ENCODE data around the gene CARD19.

CARD19 gene

DNA sequence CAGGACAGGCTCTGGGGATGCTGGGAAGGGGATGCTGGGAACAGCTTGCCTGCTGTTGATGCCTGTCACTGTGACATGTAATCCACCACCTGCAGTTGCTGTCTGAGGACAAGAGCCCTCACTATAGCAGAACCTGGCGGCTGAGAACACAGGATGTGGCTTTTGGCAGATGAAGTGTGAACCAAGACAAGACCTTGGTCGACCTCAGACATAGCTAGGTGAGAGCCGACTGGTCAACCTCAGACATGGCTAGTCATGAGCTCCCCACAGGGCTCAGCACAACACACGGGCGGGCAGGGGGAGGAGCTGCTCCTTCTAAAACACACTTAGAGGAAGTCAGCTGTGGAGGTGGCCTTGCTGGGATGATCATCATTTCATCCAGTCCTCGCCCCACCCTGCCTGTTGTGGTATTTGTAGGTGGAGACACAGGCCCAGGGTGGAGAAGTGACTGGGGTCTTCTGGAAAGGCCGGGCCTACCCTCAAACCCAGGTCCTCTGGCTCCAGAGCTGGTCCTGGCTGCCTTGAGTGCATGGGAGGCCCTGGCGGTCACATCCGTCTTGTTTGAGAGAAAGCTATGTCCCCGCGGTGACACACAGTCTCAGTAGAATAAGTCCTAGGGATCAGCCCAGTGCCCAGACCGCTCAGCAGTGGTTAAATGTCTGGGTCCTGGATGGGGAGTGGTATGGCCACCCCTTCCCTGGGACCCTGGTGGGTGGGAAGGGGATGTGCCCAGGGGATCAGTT, 31.5 kb upstream of the CARD19 start:
- DNase-seq (ENCODE audit: low read depth) = peak; percentile 67

- DNase-seq (ENCODE audit: low read depth) = no peak
Observed at GRCh38 chr9:93065135-93065720, 30.8 kb upstream of the CARD19 start.

DNA sequence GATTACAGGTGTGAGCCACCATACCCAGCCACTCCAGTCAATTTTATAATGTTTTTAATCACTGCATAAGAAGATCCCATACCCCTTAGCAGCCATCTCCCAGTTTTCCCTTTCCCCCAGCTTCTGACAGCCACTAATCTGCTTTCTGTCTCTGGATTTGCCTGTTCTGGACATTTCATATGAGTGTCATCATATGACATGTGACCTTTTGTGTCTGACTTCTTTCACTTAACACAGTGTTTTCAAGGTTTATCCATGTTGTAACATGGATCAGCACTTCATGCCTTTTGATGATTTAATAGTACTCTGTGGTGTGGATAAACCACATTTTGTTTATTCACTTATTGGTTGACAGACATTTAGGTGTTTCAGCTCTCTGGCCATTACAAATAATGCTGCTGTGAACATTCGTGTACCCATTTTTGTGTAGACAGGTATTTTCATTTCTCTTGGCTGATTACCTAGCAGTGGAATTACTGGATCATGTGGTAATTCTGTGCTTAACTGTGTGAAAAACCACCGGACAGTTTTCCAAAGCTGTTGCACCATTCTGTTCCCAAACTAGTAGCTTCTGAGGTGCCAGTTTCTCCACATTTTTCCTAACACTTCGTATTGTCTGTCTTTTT, 28.9 kb upstream of the CARD19 start:
- DNase-seq (ENCODE audit: low read depth) = no peak

DNA sequence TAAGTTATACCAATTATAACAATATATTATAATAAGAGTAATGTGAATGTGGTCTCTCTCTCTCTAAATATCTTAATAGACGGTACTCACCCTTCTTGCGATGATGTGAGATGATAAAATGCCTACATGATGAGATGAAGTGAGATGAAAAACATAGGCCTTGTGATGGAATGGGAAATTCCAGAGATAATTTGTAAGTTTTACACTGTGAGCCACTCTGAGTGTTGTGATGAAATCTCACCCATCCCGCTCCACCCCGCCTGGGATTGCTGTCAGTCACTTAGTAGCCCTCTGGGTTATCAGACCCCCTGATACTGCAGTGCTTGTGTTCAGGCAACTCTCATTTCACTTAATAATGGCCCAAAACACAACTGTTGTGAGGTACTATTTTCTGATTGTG, 27.1 kb upstream of the CARD19 start:
- DNase-seq (ENCODE audit: low read depth) = no peak

DNA sequence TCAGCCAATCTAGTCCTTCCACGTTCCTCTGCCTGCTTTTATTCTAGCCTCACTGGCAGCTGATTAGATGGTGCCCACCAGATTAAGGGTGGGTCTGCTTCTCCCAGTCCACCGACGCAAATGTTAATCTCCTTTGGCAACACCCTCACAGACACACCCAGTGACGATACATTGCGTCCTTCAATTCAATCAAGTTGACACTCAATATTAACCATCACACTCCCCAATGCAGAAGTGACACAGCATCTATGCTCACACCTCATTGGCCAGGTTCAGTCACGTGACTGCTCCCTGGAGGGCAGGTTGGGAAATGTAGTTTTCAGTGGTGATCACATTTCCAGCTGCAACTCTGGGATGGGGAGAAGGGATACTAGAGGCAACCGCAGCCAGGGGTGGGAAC, 24.6 kb upstream of the CARD19 start:
- no peak for DNase-seq (ENCODE audit: low read depth)

- DNase-seq (ENCODE audit: low read depth) = no peak
Observed at GRCh38 chr9:93072383-93072795, 23.6 kb upstream of the CARD19 start.

DNA sequence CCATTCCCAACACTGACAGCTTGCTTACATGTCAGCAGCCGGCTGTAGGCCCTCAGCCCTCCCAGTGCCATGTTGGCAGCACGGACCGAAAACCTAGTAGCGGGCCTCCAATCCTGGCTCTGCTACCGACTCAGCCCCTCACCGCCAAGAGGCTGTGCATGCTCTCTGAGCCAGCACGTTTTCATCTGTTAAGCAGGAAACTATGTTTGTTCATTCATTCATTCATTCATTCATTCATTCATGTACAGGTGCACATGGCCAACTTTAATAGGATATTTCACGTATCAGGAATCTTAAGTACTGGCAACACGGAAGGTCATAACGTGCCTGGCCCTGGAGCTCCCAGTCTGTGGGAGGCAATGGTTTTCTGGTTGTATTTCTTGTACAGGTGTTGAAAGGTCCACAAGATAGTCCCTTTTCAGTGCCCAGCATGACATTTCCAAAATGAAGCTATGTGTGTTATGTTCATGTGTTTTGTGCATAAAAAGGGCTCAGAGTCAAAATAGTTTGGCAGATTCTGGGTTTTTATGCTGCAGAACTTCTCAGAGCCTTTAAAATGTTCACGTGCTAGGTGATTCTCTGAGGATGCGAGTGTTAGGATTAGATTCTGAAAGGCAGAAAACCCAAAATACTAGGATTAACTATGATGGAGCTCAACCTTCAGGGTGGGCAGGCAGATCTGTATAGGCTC, 19.8 kb upstream of the CARD19 start:
- DNase-seq (ENCODE audit: low read depth) = no peak

DNA sequence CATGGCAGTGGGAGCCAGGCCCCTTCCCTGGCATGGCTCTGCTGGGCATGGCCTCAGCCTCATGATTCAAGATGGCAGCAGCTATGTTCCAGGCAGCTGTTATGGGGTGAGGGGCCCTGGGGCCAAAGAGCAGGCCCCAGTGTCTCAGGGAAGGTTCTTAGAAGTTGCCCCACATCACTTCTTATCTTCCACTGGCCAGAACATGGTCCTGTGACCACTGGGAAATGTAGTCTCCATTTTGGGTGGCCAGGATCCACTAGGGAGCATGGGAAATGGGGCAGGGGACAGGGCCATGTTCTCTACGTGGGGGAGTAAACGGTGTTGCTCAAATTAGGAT, 19.3 kb upstream of the CARD19 start:
- no peak for DNase-seq (ENCODE audit: low read depth)

DNA sequence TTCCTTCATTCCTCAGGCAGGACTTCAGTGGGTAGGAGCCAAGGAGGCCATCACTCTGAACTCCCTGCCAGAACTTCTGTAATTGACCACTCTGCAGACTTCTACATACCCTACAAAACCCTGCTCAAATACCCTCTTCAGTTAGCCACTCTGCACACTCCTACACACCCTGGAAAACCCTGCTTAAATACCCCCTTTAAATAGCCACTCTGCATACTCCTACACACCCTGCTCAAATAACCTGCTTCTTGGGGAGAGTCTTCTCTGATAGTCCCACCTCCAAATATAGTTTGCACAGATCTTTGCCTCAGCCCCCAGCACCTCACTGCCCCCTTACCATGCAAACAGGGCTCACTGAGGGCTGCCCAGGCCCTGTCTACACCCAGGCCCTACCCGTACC, 18.6 kb upstream of the CARD19 start:
- DNase-seq (ENCODE audit: low read depth) = no peak

GRCh38 chr9:93077811-93078210, 18.2 kb upstream of the CARD19 start:
- DNase-seq (ENCODE audit: low read depth) = no peak

- no peak for DNase-seq (ENCODE audit: low read depth)
Observed at GRCh38 chr9:93079371-93079770, 16.6 kb upstream of the CARD19 start.

GRCh38 chr9:93080406-93080805, 15.6 kb upstream of the CARD19 start:
- DNase-seq (ENCODE audit: low read depth) = no peak

GRCh38 chr9:93081081-93081529, 14.9 kb upstream of the CARD19 start:
- no peak for DNase-seq (ENCODE audit: low read depth)

DNA sequence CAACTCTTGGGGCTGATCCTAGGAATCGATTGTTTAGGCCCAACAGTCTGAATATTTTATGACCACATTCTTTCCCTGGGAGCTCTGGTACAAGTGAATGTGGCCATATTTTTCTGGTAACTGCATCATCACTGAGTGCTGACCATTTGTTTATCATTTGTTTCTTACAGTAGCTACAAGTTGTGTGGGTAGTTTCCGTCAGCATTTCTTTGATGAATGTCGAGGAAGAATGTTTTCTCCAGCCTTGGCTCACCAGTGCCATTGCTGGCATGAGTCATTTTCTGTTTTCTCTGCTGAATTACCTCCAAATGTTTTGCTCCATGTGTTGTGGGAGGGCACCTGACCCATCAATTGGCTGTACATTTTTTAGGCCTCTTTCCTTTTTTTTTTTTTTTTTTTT, 14.1 kb upstream of the CARD19 start:
- no peak for DNase-seq (ENCODE audit: low read depth)

DNA sequence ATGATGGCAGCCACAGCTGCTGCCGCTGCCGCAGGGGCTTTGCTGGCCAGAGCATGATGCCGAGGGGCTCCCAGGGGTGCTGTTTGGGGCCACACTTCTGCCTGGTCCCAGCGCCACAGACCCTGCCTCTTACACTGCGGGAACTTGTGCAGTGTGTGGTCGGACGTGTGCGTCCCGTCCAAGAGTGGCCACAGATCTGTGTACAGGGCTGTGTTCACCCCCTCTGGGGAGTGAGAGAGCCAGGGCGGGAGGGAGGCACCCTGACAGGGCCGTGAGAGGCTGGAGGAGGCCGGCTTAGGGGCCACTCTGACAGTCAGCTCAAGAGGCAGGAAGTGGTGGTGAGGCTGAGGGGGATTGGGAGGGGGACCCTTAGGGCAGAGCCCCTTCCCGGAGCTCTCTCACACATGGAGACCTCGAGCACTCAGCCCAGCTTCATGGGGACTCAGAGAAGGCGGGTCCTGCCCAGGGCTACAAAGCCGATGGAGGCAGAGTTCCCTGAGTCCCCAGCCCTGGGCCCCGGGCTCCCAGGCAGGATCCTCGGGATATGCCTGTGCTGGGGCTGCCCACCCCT, 13.1 kb upstream of the CARD19 start:
- no peak for DNase-seq (ENCODE audit: low read depth)

DNA sequence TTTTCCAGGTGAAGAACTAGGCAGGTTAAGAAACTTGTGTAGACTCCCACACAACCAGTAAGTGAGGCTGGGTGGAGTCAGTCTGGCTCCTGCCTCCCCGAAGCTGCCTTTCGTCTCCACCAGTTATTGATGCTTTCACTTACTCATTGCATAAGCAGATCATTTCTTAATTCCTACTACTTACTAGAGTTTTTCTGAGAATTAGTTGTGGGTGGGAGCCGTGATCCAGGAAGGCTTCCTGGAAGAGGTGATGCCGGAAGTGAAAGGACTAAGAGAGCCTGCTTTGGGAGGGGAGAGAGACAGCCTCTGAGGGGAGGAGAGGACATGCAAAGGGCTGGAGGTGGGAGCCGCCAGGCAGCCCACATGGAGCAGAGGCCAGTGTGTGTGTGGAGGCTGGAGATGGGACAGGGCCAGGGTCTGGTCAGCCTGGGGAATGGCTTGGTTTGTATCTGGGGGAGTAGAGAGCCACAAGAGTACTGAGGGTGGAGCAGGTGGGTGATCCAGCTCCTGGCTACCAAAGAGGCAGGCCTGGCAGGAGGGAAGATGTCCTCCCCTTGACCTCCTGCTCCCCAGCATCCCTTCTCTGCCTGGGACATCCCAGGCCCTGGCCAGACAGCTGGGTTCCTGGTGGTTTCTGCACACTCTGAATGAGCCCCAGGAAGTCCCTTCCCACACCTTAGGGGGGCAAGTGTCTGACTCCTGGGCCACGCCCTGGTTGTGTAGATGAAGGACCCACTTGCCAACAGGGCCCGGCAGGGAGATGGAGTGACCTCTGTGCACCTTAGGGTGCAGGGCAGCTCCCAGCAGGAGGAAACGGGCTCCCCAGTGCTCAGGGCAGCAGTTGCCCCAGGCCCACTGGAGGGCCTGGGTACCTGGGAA, 12.2 kb upstream of the CARD19 start:
- no peak for DNase-seq (ENCODE audit: low read depth)

- no peak for DNase-seq (ENCODE audit: low read depth)
Observed at GRCh38 chr9:93084471-93084881, 11.5 kb upstream of the CARD19 start.

- no peak for DNase-seq (ENCODE audit: low read depth)
Observed at GRCh38 chr9:93085676-93086075, 10.3 kb upstream of the CARD19 start.

DNA sequence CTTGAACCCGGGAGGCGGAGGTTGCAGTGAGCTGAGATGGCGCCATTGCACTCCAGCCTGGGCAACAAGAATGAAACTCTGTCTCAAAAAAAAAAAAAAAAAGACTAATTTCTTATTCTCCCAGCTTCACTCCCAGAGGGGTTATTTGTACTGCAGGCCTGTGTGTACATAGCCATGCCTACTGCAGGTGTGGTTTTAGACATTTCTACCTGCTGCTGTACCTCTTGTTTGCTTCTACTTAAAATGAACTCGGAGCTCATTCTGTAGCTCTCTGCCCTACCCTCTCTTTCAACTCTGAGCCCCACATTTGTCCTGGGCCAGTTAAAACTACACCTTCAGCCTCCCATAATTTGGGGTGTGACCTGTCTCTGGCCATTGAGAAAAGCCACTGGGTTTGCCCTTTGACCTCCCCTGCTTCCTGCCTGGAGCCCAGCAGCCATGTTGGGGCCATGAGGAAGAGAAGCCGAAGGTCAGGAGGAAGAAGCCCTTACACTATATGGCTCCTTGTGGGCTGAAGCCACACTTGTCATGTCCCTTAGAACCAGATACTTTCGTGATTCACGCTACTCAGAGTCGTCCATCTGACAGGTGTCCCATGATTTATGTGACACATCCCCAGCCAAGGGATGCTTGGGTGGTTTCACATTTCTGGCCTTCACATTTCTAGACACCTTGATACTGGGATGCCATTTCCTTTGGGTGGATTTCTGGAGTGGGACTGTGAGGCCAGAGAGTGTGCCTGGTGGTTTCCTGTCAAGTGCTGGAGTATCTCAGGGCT, 9.4 kb upstream of the CARD19 start:
- DNase-seq (ENCODE audit: low read depth) = no peak

DNA sequence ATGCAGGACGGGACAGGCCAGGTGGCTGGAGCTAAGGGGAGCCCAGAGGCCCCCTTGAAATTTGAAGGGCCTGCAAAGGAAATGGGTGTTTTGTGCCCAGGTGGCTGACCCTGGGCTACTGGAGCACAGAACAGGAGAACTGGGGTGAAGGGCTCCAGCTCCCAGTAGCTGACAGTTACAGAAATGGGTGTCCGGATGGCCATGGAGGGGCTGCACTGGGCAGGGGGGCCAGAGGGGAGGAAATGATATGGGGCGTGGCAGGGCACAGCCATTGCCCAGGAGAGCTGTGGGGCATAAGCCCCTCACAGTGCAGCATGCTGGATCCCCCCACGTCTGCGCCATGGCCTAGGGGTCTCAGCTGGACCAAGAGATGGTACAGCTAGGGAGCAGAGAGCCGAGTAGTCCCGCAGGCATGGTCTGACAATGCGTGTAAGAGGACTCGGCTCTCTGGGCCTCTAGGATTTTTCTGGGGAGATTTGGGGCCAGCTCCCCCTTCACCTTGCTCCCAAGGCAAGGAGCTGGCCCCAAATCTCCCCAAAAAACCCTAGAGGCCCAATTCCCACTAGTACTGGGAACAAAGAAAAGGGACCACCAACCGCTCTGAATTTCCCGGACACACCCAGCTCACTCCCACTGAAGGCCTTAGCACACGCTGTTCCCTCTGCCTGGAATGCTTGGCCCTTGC, 7.9 kb upstream of the CARD19 start:
- DNase-seq (ENCODE audit: low read depth) = no peak
